Esophagus squamous epithelium (tissue), 5 donors: Measurements from ENCODE around the gene L3MBTL3. TPM values are rescaled to one million over a fixed set of nuclear protein-coding genes. Genes with fewer than 3 reads are reported as not detected.

Source experiments
- DNase-seq: peaks from one replicate; lab custom pipeline; 2025; lab: John Stamatoyannopoulos, UW
- H3K27ac ChIP-seq, 4 donors: fragments of 200-600 bp; sonication (generic); one replicate each; pipeline ENCODE4 v1.5.1; 2016 to 2019; ENCODE audit warnings: mild to moderate bottlenecking in 1 of 4
- H3K27me3 ChIP-seq, 4 donors: fragments of 200-600 bp; sonication (generic); 1 replicate in 3 of 4; 2 replicates in 1 of 4; pipeline versions ENCODE4 v1.5.1 to v1.6.0; 2017 to 2021; ENCODE audit warnings: antibody characterized with exemption in 1 of 4
- H3K36me3 ChIP-seq, 3 donors: fragments of 200-600 bp; sonication (generic); one replicate each; pipeline ENCODE4 v1.5.1; 2016 to 2019
- H3K4me1 ChIP-seq, 3 donors: fragments of 200-600 bp; sonication (generic); one replicate each; pipeline ENCODE4 v1.5.1; 2017 to 2019
- H3K4me3 ChIP-seq, 4 donors: fragments of 200-600 bp; sonication (generic); 1 replicate in 3 of 4; 2 replicates in 1 of 4; pipeline ENCODE4 v1.5.1; 2016 to 2019; ENCODE audit warnings: mild to moderate bottlenecking in 2 of 4, moderate library complexity in 1 of 4
- H3K9me3 ChIP-seq, 3 donors: fragments of 200-600 bp; sonication (generic); one replicate each; pipeline ENCODE4 v1.5.1; 2016 to 2019
- POLR2A ChIP-seq, 4 donors: fragments of 450-650 bp; IDR thresholded peaks; one replicate each; pipeline ENCODE4 v1.6.1; 2017; ENCODE audit warnings: antibody characterized with exemption in 4 of 4, mild to moderate bottlenecking in 4 of 4, moderate library complexity in 3 of 4
- WGBS, 2 donors: methylation state at CpG; one replicate each; pipeline ENCODE4 v1.1.5; 2018; 5-methylcytosine and 5-hydroxymethylcytosine counted together
- intact Hi-C: fragments of 100-400 bp; cut with DNase I; formaldehyde crosslinking; loops from one replicate; pipeline ENCODE4 v1.15.0; 2022
- total RNA-seq, 4 donors: library from RNA; depleted of rRNA; stranded (reverse); fragments of >200 nt; gene quantifications; one replicate each; pipeline ENCODE4 v1.1.0, GENCODE V29; 2016
- TF ChIP-seq, protein P1 (sequence below), 6 experiments: fragments of 450-650 bp in 4 of 6; fragments of 200-600 bp in 2 of 6; sonication (generic) in 2 of 6; IDR thresholded peaks; one replicate each; pipeline ENCODE4 v1.5.1; 2016 to 2019; ENCODE audit warnings: antibody characterized with exemption in 6 of 6, mild to moderate bottlenecking in 4 of 6, moderate library complexity in 4 of 6
- donor health status: DM: yes; HTN: yes; CAD: no.

The L3MBTL3 gene
- total RNA-seq, 4 donors from 2014 or later: 1.2 to 5.3 (median 3.3) TPM

DNA sequence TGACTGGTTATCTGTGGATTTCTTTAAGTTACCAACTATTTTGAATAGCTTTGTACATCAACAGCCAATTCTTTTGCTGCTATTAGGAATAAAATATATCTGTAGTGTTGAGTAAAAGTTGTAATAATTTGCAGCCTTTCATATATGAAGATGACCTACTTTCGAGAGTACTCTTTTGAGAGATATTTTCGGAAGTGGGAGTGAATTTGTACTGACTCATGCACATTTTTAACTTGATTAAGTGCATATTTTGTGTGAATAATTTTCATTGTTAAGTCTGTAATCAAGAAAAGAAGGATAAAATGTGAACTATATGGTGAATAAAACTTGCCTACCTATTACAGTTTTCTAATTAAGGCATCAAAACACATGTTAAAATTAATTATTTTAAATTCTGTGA, 51.9 kb downstream of the L3MBTL3 start:
- WGBS, 2 donors: 66 to 73% methylated on average over 2 of the region's 2 CpGs

GRCh38 chr6:130070792-130071191, 52.4 kb downstream of the L3MBTL3 start:
- no peak overlapping the region for H3K4me3 ChIP-seq
- TF ChIP-seq POLR2A (IDR thresholded peaks at IDR 0.05): no peak
- TF ChIP-seq, protein P1, sequence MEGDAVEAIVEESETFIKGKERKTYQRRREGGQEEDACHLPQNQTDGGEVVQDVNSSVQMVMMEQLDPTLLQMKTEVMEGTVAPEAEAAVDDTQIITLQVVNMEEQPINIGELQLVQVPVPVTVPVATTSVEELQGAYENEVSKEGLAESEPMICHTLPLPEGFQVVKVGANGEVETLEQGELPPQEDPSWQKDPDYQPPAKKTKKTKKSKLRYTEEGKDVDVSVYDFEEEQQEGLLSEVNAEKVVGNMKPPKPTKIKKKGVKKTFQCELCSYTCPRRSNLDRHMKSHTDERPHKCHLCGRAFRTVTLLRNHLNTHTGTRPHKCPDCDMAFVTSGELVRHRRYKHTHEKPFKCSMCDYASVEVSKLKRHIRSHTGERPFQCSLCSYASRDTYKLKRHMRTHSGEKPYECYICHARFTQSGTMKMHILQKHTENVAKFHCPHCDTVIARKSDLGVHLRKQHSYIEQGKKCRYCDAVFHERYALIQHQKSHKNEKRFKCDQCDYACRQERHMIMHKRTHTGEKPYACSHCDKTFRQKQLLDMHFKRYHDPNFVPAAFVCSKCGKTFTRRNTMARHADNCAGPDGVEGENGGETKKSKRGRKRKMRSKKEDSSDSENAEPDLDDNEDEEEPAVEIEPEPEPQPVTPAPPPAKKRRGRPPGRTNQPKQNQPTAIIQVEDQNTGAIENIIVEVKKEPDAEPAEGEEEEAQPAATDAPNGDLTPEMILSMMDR (IDR thresholded peaks at IDR 0.05): no peak
- no peaks in the 10 kb centered on the region for H3K27me3 ChIP-seq
- H3K36me3 ChIP-seq: peaks cover 0 to 10% (median 0%) of the 10 kb centered on the region in 3 donors
- H3K27ac ChIP-seq: no peak overlapping the region
- intact Hi-C loops: no loop called here
- 84 to 87% methylated on average over 6 of the region's 6 CpGs for WGBS, 2 donors
- H3K4me1 ChIP-seq: no peaks in the 10 kb centered on the region
- DNase-seq: no peak
- H3K9me3 ChIP-seq: no peaks in the 10 kb centered on the region

More for the DNA sequence above, 51.9 kb downstream of the L3MBTL3 start:
- H3K4me1 ChIP-seq: no peaks in the 10 kb centered on the region
- no peak overlapping the region for H3K27ac ChIP-seq
- DNase-seq: no peak
- TF ChIP-seq, protein P1 (IDR thresholded peaks at IDR 0.05): no peak
- TF ChIP-seq POLR2A (IDR thresholded peaks at IDR 0.05): no peak
- H3K36me3 ChIP-seq: peaks cover 0 to 15% (median 0%) of the 10 kb centered on the region in 3 donors
- no peak overlapping the region for H3K4me3 ChIP-seq
- intact Hi-C loops: no loop called here
- H3K9me3 ChIP-seq: no peaks in the 10 kb centered on the region
- H3K27me3 ChIP-seq: no peaks in the 10 kb centered on the region

- Histone ChIP-seq H3K27ac (no peak overlapping the region), H3K4me3 (no peak overlapping the region), H3K27me3 (no peaks in the 10 kb centered on the region), H3K9me3 (no peaks in the 10 kb centered on the region), H3K4me1 (no peaks in the 10 kb centered on the region), H3K36me3 (peaks cover 0 to 8% (median 0%) of the 10 kb centered on the region in 3 donors)
- TF ChIP-seq POLR2A (IDR thresholded peaks at IDR 0.05): no peak
- TF ChIP-seq, protein P1 (IDR thresholded peaks at IDR 0.05): no peak
- no peak for DNase-seq
- intact Hi-C loops: no loop called here
- WGBS, 2 donors: 65 to 68% methylated on average over 3 of the region's 3 CpGs
Observed at GRCh38 chr6:130075879-130076460, 57.6 kb downstream of the L3MBTL3 start.

DNA sequence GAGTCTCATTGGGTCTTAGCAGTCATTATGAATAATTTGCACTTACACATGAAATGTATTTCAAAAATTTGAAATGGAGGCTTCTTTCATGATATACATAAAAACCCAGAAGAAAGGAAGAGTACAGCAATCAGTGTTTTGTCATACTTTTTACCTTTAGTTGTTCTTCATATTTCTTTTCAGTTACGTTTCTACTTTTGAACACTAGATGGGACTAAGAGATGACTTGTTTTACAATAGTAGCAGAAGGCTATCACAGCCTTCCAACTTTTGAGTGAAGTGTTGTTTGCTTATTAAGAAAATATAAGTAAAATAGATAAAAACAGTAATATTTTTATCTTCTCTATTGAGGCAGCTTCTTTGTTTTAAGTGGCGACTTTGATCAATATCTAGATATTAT, 58.1 kb downstream of the L3MBTL3 start:
- WGBS, 2 donors: 50 to 66% methylated on average over 2 of the region's 2 CpGs
- DNase-seq: no peak
- Histone ChIP-seq H3K4me1 (no peaks in the 10 kb centered on the region), H3K9me3 (no peaks in the 10 kb centered on the region), H3K27ac (no peak overlapping the region), H3K4me3 (no peak overlapping the region), H3K36me3 (peaks cover 0 to 11% (median 0%) of the 10 kb centered on the region in 3 donors), H3K27me3 (no peaks in the 10 kb centered on the region)
- intact Hi-C loops: no loop called here
- TF ChIP-seq, protein P1 (IDR thresholded peaks at IDR 0.05): peak in 1 of 6 experiments; percentile 20
- no peak for TF ChIP-seq POLR2A (IDR thresholded peaks at IDR 0.05)

GRCh38 chr6:130090796-130091195, 72.4 kb downstream of the L3MBTL3 start:
- Histone ChIP-seq H3K4me3 (no peak overlapping the region), H3K9me3 (no peaks in the 10 kb centered on the region), H3K27me3 (no peaks in the 10 kb centered on the region), H3K36me3 (peaks cover 0 to 16% (median 0%) of the 10 kb centered on the region in 3 donors), H3K27ac (no peak overlapping the region), H3K4me1 (no peaks in the 10 kb centered on the region)
- TF ChIP-seq, protein P1 (IDR thresholded peaks at IDR 0.05): no peak
- no peak for TF ChIP-seq POLR2A (IDR thresholded peaks at IDR 0.05)
- DNase-seq: no peak
- intact Hi-C loops: no loop called here
